Activated CD8-positive, alpha-beta memory T cell treated with anti-CD3 and anti-CD28 coated beads, Interleukin-2, amount 10 ng/mL, durations not matched to agents 7 days and 5 days (primary cell): ENCODE measurements around the gene XPO5. TPM values are rescaled to one million over a fixed set of nuclear protein-coding genes. Genes with fewer than 3 reads are reported as not detected.

ENCODE experiments used
- ATAC-seq: fragments of 150-1000 bp; cut with Tn5 transposase; one replicate; pipeline ENCODE4 v1.10.0; 2021; ENCODE audit warnings: moderate library complexity
- CTCF ChIA-PET: fragments of 350-600 bp; sonication (Branson Sonifier 250); formaldehyde crosslinking; loops from one replicate; lab custom pipeline; 2021; ENCODE audit warnings: antibody characterized with exemption; lab: Charles Lee
- DNase-seq: peaks from one replicate; pipeline ENCODE4 v3.0.0-alpha.2; 2020
- H3K27ac Mint-ChIP-seq: one replicate; pipeline ENCODE4 v1.8.0; 2021; ENCODE audit warnings: mild to moderate bottlenecking, mixed read lengths
- H3K27me3 Mint-ChIP-seq: one replicate; pipeline ENCODE4 v1.8.0; 2021; ENCODE audit warnings: mixed read lengths
- H3K36me3 Mint-ChIP-seq: one replicate; pipeline ENCODE4 v1.8.0; 2021; ENCODE audit warnings: mild to moderate bottlenecking, mixed read lengths
- H3K4me1 Mint-ChIP-seq: one replicate; pipeline ENCODE4 v1.8.0; 2021; ENCODE audit warnings: mixed read lengths
- H3K4me3 Mint-ChIP-seq: one replicate; pipeline ENCODE4 v1.8.0; 2021; ENCODE audit warnings: mild to moderate bottlenecking, moderate library complexity, mixed read lengths
- H3K9me3 Mint-ChIP-seq: one replicate; pipeline ENCODE4 v1.8.0; 2022; ENCODE audit warnings: low read depth, mixed read lengths
- total RNA-seq, 2 experiments: library from RNA; stranded (reverse); gene quantifications; one replicate each; pipeline ENCODE4 v1.2.3, GENCODE V29; 2021

The XPO5 gene
- 100 to 1,000 TPM in 1 of 2 experiments, 10 to 100 TPM in 1; 83.2 to 105 TPM for total RNA-seq

DNA sequence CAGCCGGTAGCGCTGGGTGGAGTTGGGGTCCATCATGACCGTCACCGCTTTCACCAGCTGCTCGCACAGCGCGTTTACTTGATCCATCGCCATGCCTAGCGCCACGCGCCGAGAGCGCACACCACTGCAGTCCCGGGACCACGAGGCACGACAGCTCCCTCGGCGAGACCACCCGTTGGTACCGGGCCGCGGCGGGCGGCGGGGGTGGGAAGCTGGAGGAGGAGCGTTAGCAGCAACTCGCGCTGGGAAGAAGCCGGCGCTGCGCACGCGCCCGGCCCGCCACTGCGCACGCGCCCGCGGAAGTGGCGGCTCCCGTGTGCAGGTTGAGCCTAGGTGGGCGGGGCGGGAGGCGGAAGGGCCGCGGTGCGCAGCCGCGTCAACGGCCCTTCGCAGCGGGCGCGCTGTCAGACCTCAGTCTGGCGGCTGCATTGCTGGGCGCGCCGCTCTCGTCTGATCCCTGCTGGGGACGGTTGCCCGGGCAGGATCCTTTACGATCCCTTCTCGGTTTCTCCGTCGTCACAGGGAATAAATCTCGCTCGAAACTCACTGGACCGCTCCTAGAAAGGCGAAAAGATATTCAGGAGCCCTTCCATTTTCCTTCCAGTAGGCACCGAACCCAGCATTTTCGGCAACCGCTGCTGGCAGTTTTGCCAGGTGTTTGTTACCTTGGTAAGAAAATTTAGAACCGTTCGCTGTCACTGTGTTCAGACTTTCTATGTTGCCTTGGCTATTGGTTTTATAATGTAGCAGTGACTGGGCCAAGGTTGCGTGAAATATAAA is at the start of gene XPO5, which contains the start of gene POLH:
Gene XPO5 (minus strand): TSS at position 267 of the 780 bp plus-strand sequence. CDS start 174 bp downstream, at position 93.
Gene POLH (plus strand): TSS at position 414 of the 780 bp plus-strand sequence. CDS start 6,135 bp downstream, outside the sequence.
- DNase-seq (peak; percentile 94), ATAC-seq (peak; percentile 92)
- peaks cover 39% of the 10 kb centered on the region for H3K36me3 Mint-ChIP-seq
- peaks cover 55% of the 10 kb centered on the region for H3K4me1 Mint-ChIP-seq
- no peaks in the 10 kb centered on the region for H3K27me3 Mint-ChIP-seq
- H3K27ac Mint-ChIP-seq: peak within 1 kb of the TSS; percentile 92
- CTCF ChIA-PET: interaction anchor here (1.0 to 2.1 kb wide), 4 partner anchors 31 to 59 kb away, joined by 3 to 6 read pairs (median 4); partner anchors contain the start of genes POLR1C and YIPF3
- no peaks in the 10 kb centered on the region for H3K9me3 Mint-ChIP-seq
- peak within 1 kb of the TSS; percentile 100 for H3K4me3 Mint-ChIP-seq

DNA sequence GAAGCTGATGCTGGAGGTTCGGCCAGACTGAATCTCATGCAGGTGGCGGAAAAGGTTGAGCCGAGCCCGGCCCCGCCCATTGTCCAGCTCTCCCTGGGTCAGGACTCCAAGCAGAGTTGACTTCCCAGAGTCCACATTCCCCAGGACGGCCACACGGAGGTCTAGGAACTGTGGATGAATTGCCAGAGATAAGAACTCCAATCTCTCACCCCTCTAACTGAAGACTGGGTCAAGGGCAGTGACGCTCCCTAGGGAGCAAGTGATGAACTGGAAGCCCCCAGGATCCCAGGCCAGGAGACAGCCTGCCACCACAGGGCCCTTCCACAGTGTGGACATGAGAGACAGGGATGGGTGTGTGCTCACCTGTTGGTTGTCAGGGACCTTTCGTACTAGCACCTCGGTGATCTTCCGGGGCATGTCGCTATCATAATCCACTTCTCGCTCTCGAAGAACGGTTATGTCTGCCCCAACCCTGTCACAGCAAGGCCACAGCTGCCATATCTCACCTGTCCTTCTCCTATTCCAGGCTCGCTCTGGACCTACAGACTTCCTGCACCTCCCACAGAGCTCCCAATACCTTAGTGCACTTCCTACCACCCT is 49.7 kb upstream of the XPO5 start:
- ATAC-seq (no peak), DNase-seq (no peak)
- H3K4me1 Mint-ChIP-seq: peaks cover 37% of the 10 kb centered on the region
- CTCF ChIA-PET: no interaction called here
- no peaks in the 10 kb centered on the region for H3K27me3 Mint-ChIP-seq
- peaks cover 58% of the 10 kb centered on the region for H3K36me3 Mint-ChIP-seq
- no peaks in the 10 kb centered on the region for H3K9me3 Mint-ChIP-seq
- no peak overlapping the region for H3K27ac Mint-ChIP-seq
- no peak overlapping the region for H3K4me3 Mint-ChIP-seq

- Mint-ChIP-seq H3K27ac (no peak overlapping the region), H3K36me3 (peaks cover 57% of the 10 kb centered on the region)
These were observed 49.0 kb upstream of the XPO5 start for GRCh38 chr6:43624786-43625288.

GRCh38 chr6:43623880-43624785 is 48.3 kb upstream of the XPO5 start:
- Mint-ChIP-seq H3K27me3 (no peaks in the 10 kb centered on the region), H3K36me3 (peaks cover 57% of the 10 kb centered on the region), H3K4me3 (no peak overlapping the region), H3K4me1 (peaks cover 31% of the 10 kb centered on the region), H3K27ac (peak overlapping the region; percentile 39), H3K9me3 (no peaks in the 10 kb centered on the region)
- DNase-seq (no peak), ATAC-seq (no peak)
- CTCF ChIA-PET: interaction anchor here (1.1 to 1.4 kb wide), 2 partner anchors 10 to 16 kb away, joined by 3 to 5 read pairs; no protein-coding TSS in a partner anchor

More at GRCh38 chr6:43624786-43625288, 49.0 kb upstream of the XPO5 start:
- CTCF ChIA-PET: interaction anchor here (1.4 kb wide), 1 partner anchor 17 kb away, joined by 5 read pairs; no protein-coding TSS in a partner anchor
- Mint-ChIP-seq H3K4me3 (no peak overlapping the region), H3K9me3 (no peaks in the 10 kb centered on the region), H3K4me1 (peaks cover 31% of the 10 kb centered on the region), H3K27me3 (no peaks in the 10 kb centered on the region)
- DNase-seq (no peak), ATAC-seq (no peak)

DNA sequence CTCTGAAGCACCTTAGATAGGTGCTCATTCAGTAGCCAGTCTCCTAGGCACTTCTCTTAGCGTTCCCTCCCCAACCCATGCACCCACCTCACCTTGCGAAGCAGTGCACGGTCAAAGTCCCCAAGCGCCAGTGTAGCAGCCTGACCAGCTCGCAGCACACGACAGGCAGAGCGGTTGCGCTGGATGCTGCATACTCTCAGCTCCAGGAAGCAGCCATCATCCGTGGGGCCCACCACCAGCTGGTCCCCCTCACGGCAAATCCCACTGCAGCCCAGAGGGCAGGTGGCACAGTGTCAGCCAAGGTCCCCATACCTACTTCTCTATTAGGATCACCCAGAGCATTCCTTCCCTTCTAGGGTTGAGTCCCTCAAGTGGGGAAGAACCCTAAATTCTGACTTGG is 46.7 kb upstream of the XPO5 start:
- CTCF ChIA-PET: interaction anchor here (0.8 kb wide), 1 partner anchor 14 kb away, joined by 3 read pairs; no protein-coding TSS in a partner anchor
- Mint-ChIP-seq H3K4me1 (peaks cover 19% of the 10 kb centered on the region), H3K27me3 (no peaks in the 10 kb centered on the region), H3K4me3 (no peak overlapping the region), H3K27ac (no peak overlapping the region), H3K9me3 (no peaks in the 10 kb centered on the region), H3K36me3 (peaks cover 55% of the 10 kb centered on the region)
- DNase-seq: no peak
- no peak for ATAC-seq

DNA sequence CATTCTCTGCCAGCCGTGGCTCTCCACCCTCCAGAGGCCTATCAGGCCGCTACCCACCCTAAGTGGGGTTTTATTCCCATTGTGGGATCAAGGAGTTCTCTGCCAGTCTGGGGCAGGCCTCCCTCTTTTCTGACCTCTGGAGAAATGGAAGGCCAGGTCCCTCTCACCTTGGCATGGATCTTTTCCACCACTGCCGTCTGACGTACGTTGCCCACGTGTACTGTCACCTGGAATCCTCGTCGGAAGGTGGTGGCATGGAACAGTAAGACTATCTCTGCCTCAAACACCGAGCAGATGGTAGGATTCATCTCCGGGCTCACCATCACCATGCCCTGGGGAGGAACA is 46.0 kb upstream of the XPO5 start:
- CTCF ChIA-PET: interaction anchor here (1.1 to 3.3 kb wide), 2 partner anchors 14 to 45 kb away, joined by 3 to 16 read pairs; no protein-coding TSS in a partner anchor
- Mint-ChIP-seq H3K27ac (no peak overlapping the region), H3K27me3 (no peaks in the 10 kb centered on the region), H3K4me3 (no peak overlapping the region), H3K9me3 (no peaks in the 10 kb centered on the region), H3K36me3 (peaks cover 54% of the 10 kb centered on the region), H3K4me1 (peaks cover 12% of the 10 kb centered on the region)
- DNase-seq: no peak
- ATAC-seq: no peak

GRCh38 chr6:43621078-43621835 is 45.4 kb upstream of the XPO5 start:
- Mint-ChIP-seq H3K27ac (no peak overlapping the region), H3K36me3 (peaks cover 55% of the 10 kb centered on the region)
- CTCF ChIA-PET: interaction anchor here (0.5 to 3.3 kb wide), 3 partner anchors 13 to 46 kb away, joined by 3 to 16 read pairs (median 3); no protein-coding TSS in a partner anchor

DNA sequence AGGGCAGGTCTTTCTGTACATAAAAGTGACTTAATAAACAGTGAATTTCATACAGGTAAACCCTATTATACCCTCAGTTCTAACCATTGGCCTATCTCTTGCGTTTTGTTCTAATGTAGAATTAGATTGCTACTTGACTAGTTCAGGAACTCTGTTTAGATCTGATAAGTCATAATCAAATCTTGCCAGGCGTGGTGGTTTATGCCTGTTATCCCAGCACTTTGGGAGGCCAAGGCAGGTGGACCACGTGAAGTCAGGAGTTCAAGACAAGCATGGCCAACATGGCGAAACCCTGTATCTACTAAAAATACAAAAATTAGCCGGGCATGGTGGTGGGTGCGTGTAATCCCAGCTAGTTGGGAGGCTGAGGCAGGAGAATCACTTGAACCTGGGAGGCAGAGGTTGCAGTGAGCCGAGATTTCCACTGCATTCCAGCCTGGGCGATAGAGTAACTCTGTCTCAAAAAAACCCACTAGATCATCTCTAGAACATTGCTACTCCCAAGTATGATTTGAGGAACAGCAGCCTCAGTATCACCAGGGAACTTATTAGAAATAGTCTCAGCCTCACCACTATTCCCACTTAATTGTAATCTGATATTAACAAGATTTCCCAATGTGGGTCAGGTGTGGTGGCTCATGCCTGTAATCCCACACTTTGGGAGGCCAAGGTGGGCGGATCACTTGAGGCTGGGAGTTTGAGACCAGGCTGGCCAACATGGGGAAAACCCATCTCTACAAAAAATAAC is 41.1 kb upstream of the XPO5 start:
- CTCF ChIA-PET: interaction anchor here (0.8 to 1.3 kb wide), 2 partner anchors 10 to 13 kb away, joined by 3 read pairs; no protein-coding TSS in a partner anchor
- Mint-ChIP-seq H3K4me1 (no peaks in the 10 kb centered on the region), H3K27ac (no peak overlapping the region), H3K27me3 (no peaks in the 10 kb centered on the region), H3K9me3 (no peaks in the 10 kb centered on the region), H3K4me3 (no peak overlapping the region), H3K36me3 (peaks cover 41% of the 10 kb centered on the region)
- DNase-seq: no peak
- ATAC-seq: no peak

More at GRCh38 chr6:43621078-43621835, 45.4 kb upstream of the XPO5 start:
- no peak for DNase-seq
- Mint-ChIP-seq H3K4me3 (no peak overlapping the region), H3K9me3 (no peaks in the 10 kb centered on the region), H3K4me1 (peaks cover 8% of the 10 kb centered on the region), H3K27me3 (no peaks in the 10 kb centered on the region)
- no peak for ATAC-seq

GRCh38 chr6:43614396-43614730 is 38.5 kb upstream of the XPO5 start:
- Mint-ChIP-seq H3K4me1 (no peaks in the 10 kb centered on the region), H3K27ac (no peak overlapping the region), H3K4me3 (no peak overlapping the region), H3K27me3 (no peaks in the 10 kb centered on the region), H3K36me3 (peaks cover 41% of the 10 kb centered on the region), H3K9me3 (no peaks in the 10 kb centered on the region)
- ATAC-seq (no peak), DNase-seq (no peak)
- CTCF ChIA-PET: interaction anchor here (1.1 to 1.5 kb wide), 2 partner anchors 9 to 11 kb away, joined by 3 read pairs; no protein-coding TSS in a partner anchor

GRCh38 chr6:43613721-43614395 is 38.0 kb upstream of the XPO5 start:
- no peaks in the 10 kb centered on the region for H3K27me3 Mint-ChIP-seq
- DNase-seq (no peak), ATAC-seq (no peak)
- no peaks in the 10 kb centered on the region for H3K9me3 Mint-ChIP-seq
- H3K27ac Mint-ChIP-seq: peak overlapping the region; percentile 1
- no peak overlapping the region for H3K4me3 Mint-ChIP-seq
- CTCF ChIA-PET: interaction anchor here (1.1 to 1.5 kb wide), 2 partner anchors 10 kb away, joined by 3 read pairs; no protein-coding TSS in a partner anchor
- H3K4me1 Mint-ChIP-seq: peaks cover 2% of the 10 kb centered on the region
- H3K36me3 Mint-ChIP-seq: peaks cover 45% of the 10 kb centered on the region

DNA sequence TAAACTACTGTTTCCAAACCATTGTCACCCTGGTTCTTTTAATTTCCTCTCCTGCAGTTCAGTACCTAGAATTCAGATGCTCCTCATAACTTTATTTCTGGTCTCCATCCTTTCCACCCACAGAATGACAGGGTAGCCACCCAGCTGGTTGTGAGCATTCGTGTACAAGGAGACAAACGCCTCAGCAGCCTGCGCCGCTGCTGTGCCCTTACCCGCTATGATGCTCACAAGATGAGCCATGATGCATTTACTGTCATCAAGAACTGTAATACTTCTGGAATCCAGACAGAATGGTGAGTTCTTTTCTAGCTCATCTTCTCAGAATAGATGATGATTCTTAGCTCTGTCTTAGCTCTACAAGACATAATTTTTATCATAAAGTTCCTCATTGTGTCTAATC is 34.6 kb upstream of the XPO5 start:
- H3K36me3 Mint-ChIP-seq: peaks cover 51% of the 10 kb centered on the region
- peaks cover 6% of the 10 kb centered on the region for H3K4me1 Mint-ChIP-seq
- H3K9me3 Mint-ChIP-seq: no peaks in the 10 kb centered on the region
- DNase-seq: no peak
- H3K27me3 Mint-ChIP-seq: no peaks in the 10 kb centered on the region
- no peak for ATAC-seq
- CTCF ChIA-PET: interaction anchor here (0.9 kb wide), 1 partner anchor 465 kb away, joined by 3 read pairs; no protein-coding TSS in a partner anchor
- no peak overlapping the region for H3K27ac Mint-ChIP-seq
- H3K4me3 Mint-ChIP-seq: no peak overlapping the region
